MM.1S (cell line): Measurements from ENCODE around the gene NMNAT3.

ENCODE experiments used
- DNase-seq: peaks from one replicate; pipeline ENCODE4 v3.0.0-alpha.2; 2015
- H2AFZ ChIP-seq: fragments of 300-600 bp; sonication (generic); 2 replicates; pipeline ENCODE4 v1.6.0; 2016; ENCODE audit warnings: antibody characterized with exemption, low read length
- H3F3A ChIP-seq: fragments of 300-600 bp; sonication (generic); 2 replicates; pipeline ENCODE4 v1.6.1; 2016; ENCODE audit warnings: mild to moderate bottlenecking, antibody characterized with exemption, low read length, moderate library complexity, mixed read lengths; ENCODE audit not compliant: insufficient read depth
- H3K27ac ChIP-seq: fragments of 300-600 bp; sonication (generic); 2 replicates; pipeline ENCODE4 v1.5.1; 2016; ENCODE audit warnings: mild to moderate bottlenecking, low read length
- H3K27me3 ChIP-seq: fragments of 300-600 bp; sonication (generic); replicated peaks from 2 replicates; pipeline ENCODE4 v1.6.0; 2016; ENCODE audit warnings: low read length; ENCODE audit not compliant: insufficient read depth
- H3K36me3 ChIP-seq: fragments of 300-600 bp; sonication (generic); replicated peaks from 2 replicates; pipeline ENCODE4 v1.6.1; 2016; ENCODE audit warnings: mild to moderate bottlenecking, low read length, mixed read lengths; ENCODE audit not compliant: insufficient read depth
- H3K4me1 ChIP-seq: fragments of 300-600 bp; sonication (generic); 2 replicates; pipeline ENCODE4 v1.6.1; 2016; ENCODE audit warnings: low read length, mixed read lengths
- H3K4me2 ChIP-seq: fragments of 300-600 bp; sonication (generic); 2 replicates; pipeline ENCODE4 v1.6.0; 2016; ENCODE audit warnings: low read depth, low read length
- H3K4me3 ChIP-seq: fragments of 300-600 bp; sonication (generic); 2 replicates; pipeline ENCODE4 v1.5.1; 2016; ENCODE audit warnings: low read length, mixed read lengths
- H3K79me2 ChIP-seq: fragments of 300-600 bp; sonication (generic); 2 replicates; pipeline ENCODE4 v1.6.1; 2016; ENCODE audit warnings: mixed run types, low read length, mixed read lengths
- H3K9ac ChIP-seq: fragments of 300-600 bp; sonication (generic); 2 replicates; pipeline ENCODE4 v1.6.1; 2016; ENCODE audit warnings: low read length, mixed read lengths
- H3K9me2 ChIP-seq: fragments of 300-600 bp; sonication (generic); replicated peaks from 2 replicates; pipeline ENCODE4 v1.6.1; 2016; ENCODE audit warnings: mild to moderate bottlenecking, low read length, mixed read lengths; ENCODE audit not compliant: insufficient read depth
- H3K9me3 ChIP-seq: fragments of 300-600 bp; sonication (generic); replicated peaks from 2 replicates; pipeline ENCODE4 v1.6.1; 2016; ENCODE audit warnings: mild to moderate bottlenecking, low read length, mixed read lengths; ENCODE audit not compliant: insufficient read depth
- H4K20me1 ChIP-seq: fragments of 300-600 bp; sonication (generic); 2 replicates; pipeline ENCODE4 v1.6.1; 2016; ENCODE audit warnings: mild to moderate bottlenecking, low read length, moderate library complexity, mixed read lengths; ENCODE audit not compliant: insufficient read depth
- EZH2 ChIP-seq: fragments of 300-600 bp; sonication (generic); optimal IDR thresholded peaks from 2 replicates; pipeline ENCODE3; 2017; ENCODE audit warnings: low read depth, mild to moderate bottlenecking, antibody characterized with exemption, low read length, mixed read lengths
- EZH2phosphoT487 ChIP-seq: fragments of 300-600 bp; sonication (generic); IDR thresholded peaks from 2 replicates; pipeline ENCODE4 v1.6.1; 2018; ENCODE audit warnings: antibody characterized with exemption, low read length
- TF ChIP-seq, protein P1 (sequence below): fragments of 300-600 bp; sonication (generic); IDR thresholded peaks from 2 replicates; pipeline ENCODE4 v1.5.1; 2016; ENCODE audit warnings: antibody characterized with exemption, low read length, mixed read lengths

NMNAT3 gene

DNA sequence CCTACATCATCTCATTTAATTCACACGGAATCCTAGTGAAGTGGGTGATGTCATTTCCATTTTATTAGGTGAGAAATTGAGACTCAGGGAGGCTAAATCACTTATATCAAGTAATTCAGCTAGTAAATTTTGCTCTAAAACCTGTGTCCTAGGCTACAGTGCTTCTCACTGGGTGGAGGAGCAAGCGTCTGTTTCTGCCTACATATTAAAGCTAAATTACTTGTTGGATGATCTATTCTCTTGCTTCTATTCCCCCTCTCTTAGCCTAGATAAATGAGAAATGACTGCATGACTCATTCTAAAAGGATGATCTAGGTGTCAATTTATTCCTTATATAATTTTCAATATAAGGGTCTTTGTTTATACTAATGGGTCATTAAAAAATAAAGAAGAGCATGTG lies 100.4 kb downstream of the NMNAT3 start:
- no peaks in the 10 kb centered on the region for H3K27me3 ChIP-seq
- no peak overlapping the region for H3K9ac ChIP-seq
- H3K79me2 ChIP-seq: no peaks in the 10 kb centered on the region
- no peaks in the 10 kb centered on the region for H4K20me1 ChIP-seq
- H3K36me3 ChIP-seq: no peaks in the 10 kb centered on the region
- H3F3A ChIP-seq: no peaks in the 10 kb centered on the region
- H2AFZ ChIP-seq: no peak overlapping the region
- no peaks in the 10 kb centered on the region for H3K4me1 ChIP-seq
- H3K4me3 ChIP-seq: no peak overlapping the region
- H3K9me3 ChIP-seq: no peaks in the 10 kb centered on the region
- no peak for DNase-seq
- H3K27ac ChIP-seq: no peak overlapping the region
- TF ChIP-seq EZH2phosphoT487 (no peak), EZH2 (no peak)
- TF ChIP-seq, protein P1, sequence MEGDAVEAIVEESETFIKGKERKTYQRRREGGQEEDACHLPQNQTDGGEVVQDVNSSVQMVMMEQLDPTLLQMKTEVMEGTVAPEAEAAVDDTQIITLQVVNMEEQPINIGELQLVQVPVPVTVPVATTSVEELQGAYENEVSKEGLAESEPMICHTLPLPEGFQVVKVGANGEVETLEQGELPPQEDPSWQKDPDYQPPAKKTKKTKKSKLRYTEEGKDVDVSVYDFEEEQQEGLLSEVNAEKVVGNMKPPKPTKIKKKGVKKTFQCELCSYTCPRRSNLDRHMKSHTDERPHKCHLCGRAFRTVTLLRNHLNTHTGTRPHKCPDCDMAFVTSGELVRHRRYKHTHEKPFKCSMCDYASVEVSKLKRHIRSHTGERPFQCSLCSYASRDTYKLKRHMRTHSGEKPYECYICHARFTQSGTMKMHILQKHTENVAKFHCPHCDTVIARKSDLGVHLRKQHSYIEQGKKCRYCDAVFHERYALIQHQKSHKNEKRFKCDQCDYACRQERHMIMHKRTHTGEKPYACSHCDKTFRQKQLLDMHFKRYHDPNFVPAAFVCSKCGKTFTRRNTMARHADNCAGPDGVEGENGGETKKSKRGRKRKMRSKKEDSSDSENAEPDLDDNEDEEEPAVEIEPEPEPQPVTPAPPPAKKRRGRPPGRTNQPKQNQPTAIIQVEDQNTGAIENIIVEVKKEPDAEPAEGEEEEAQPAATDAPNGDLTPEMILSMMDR: no peak
- H3K4me2 ChIP-seq: no peak overlapping the region
- no peaks in the 10 kb centered on the region for H3K9me2 ChIP-seq

DNA sequence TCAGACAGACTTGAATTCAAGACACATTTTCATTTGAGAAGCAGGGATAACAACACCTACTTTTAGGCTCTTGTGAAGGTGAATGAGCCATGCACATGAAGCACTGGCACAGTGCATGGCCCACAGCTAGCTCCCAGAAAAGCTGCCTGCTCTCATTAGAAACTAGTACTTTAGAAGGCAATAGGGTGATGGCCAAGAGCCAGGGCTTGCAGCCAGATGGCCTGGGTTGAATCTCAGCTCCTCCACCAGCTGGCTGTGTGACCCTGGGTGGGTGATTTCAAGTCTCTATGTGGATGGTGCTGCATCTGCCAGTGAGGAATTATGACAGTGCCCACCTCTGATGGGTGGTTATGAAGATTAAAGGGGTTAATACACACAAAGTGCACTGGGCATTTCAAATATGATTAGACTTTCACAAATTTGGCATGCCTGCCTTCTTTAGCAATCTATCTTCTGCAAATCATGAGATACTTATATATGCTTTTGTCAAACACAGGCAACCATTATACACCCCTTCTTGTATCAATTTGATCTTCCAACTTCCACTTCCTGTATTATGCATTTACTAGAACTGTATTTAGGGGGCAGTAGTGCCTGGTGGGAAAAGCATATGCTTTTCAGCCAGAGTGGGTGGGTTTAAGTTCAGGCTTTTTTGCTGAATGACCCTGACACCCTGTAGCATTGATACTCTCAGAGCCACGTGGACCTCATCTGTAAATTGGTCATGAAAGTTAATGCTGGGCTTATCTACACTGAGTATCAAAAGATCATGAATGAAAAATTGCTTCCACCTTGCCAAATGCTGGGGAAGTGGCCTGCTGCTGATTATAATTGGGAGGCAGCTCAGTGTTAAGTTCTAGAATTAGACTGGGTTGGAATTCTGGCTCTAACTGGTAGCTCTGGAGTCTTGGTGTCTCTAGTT lies 103.5 kb downstream of the NMNAT3 start:
- Histone ChIP-seq H3K9me3 (no peaks in the 10 kb centered on the region), H3K4me3 (no peak overlapping the region), H4K20me1 (no peaks in the 10 kb centered on the region), H3K9ac (no peak overlapping the region), H3K9me2 (no peaks in the 10 kb centered on the region), H3K36me3 (no peaks in the 10 kb centered on the region), H3K4me1 (no peaks in the 10 kb centered on the region), H3K4me2 (no peak overlapping the region), H2AFZ (no peak overlapping the region), H3K27ac (no peak overlapping the region), H3K27me3 (no peaks in the 10 kb centered on the region), H3K79me2 (no peaks in the 10 kb centered on the region), H3F3A (no peaks in the 10 kb centered on the region)
- DNase-seq: no peak
- TF ChIP-seq EZH2 (no peak), EZH2phosphoT487 (no peak)
- TF ChIP-seq, protein P1: no peak

DNA sequence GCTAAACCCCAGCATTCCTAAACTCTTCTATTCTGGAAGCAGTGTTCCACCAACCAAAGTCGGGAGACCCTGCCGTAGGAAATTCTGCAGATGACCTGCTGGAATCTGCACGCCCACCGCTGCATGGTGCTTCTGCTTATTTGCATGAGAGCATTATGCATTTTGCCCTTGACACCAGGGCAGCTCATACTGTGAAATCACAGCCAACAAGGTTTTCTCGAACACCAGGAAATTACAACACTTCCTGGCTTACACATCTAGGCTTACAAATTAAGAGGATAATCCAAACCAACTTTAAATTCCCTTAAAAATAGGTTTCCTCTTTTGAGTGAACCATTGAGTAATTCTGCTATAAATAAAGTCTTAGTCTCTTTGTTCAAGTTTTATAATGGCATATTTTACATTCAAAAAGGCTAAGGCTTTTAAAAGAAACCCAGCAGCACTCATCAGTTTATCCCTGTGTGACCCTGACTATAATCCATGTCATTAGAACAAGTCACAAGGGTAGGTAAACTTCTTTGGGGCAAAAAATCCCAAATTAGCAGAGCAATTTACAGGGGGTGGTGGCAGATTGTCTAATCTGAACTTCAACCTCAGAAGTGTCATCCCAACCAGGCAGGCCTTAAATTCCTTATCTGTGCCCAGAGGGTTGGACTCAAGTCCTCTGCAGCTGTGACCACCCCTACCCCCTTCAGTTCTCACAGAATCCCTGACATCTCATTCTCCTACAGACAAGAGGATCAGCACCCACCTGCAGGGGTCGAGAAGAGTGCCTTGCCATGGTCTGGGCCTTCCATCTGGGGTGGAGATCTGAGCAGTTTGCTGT lies 104.7 kb downstream of the NMNAT3 start:
- TF ChIP-seq EZH2: no peak
- no peak for TF ChIP-seq EZH2phosphoT487
- TF ChIP-seq, protein P1: no peak
- Histone ChIP-seq H3K36me3 (no peaks in the 10 kb centered on the region), H3K9me2 (no peaks in the 10 kb centered on the region), H2AFZ (no peak overlapping the region), H4K20me1 (no peaks in the 10 kb centered on the region), H3K4me1 (no peaks in the 10 kb centered on the region), H3K79me2 (no peaks in the 10 kb centered on the region), H3K9ac (no peak overlapping the region), H3F3A (no peaks in the 10 kb centered on the region), H3K27ac (no peak overlapping the region), H3K27me3 (no peaks in the 10 kb centered on the region), H3K9me3 (no peaks in the 10 kb centered on the region), H3K4me2 (no peak overlapping the region), H3K4me3 (no peak overlapping the region)
- no peak for DNase-seq
